H1 (cell line): ENCODE results near the gene FRRS1L. TPM values are rescaled to one million over a fixed set of nuclear protein-coding genes. Genes with fewer than 3 reads are reported as not detected.

Source experiments
- CTCF ChIA-PET: fragments of 300-600 bp; sonication (Branson Sonifier 250); formaldehyde crosslinking; loops from one replicate; lab custom pipeline; 2021; ENCODE audit not compliant: partially characterized antibody; lab: Charles Lee
- POLR2A ChIA-PET: fragments of 300-600 bp; sonication (Branson Sonifier 250); formaldehyde crosslinking; loops from one replicate; lab custom pipeline; 2021; ENCODE audit warnings: inconsistent platforms; ENCODE audit not compliant: partially characterized antibody; lab: Charles Lee
- DNase-seq, 2 experiments: peaks; one replicate each; pipeline versions ENCODE4 v3.0.0 to v3.0.0-alpha.2; 2010 to 2022; ENCODE audit warnings: low spot score in 2 of 2, low read depth in 1 of 2, mixed read lengths in 1 of 2
- FAIRE-seq: peaks from 2 replicates; lab custom pipeline; 2011; peaks lifted over from hg19 to GRCh38; lab: Jason Lieb, UNC
- H2AFZ ChIP-seq: 2 replicates; pipeline ENCODE4 v1.8.1; 2012; ENCODE audit warnings: low read length, inconsistent platforms
- H2AK5ac ChIP-seq: 2 replicates; pipeline ENCODE4 v1.6.1; 2013; ENCODE audit warnings: low read depth, low read length
- H2BK120ac ChIP-seq: replicated peaks from 2 replicates; pipeline ENCODE3; 2013; ENCODE audit warnings: low read depth, low read length, inconsistent platforms
- H2BK12ac ChIP-seq: 2 replicates; pipeline ENCODE4 v1.6.1; 2013; ENCODE audit warnings: low read depth, low read length
- H2BK15ac ChIP-seq: 2 replicates; pipeline ENCODE4 v1.6.1; 2013; ENCODE audit warnings: low read length
- H2BK20ac ChIP-seq: 2 replicates; pipeline ENCODE4 v1.6.1; 2013; ENCODE audit warnings: low read length
- H2BK5ac ChIP-seq: 2 replicates; pipeline ENCODE4 v1.6.1; 2013; ENCODE audit warnings: low read depth, low read length
- H3K14ac ChIP-seq: 2 replicates; pipeline ENCODE4 v1.6.1; 2013; ENCODE audit warnings: inconsistent platforms; ENCODE audit not compliant: insufficient read length
- H3K18ac ChIP-seq: 2 replicates; pipeline ENCODE4 v1.6.1; 2013; ENCODE audit warnings: low read length; ENCODE audit errors: extremely low read depth
- H3K23ac ChIP-seq: 2 replicates; pipeline ENCODE4 v1.6.1; 2013; ENCODE audit warnings: inconsistent platforms; ENCODE audit not compliant: insufficient read length
- H3K23me2 ChIP-seq: 2 replicates; pipeline ENCODE4 v1.6.1; 2013; ENCODE audit warnings: low read depth, low read length
- H3K27ac ChIP-seq: 2 replicates; pipeline ENCODE4 v1.6.1; 2011; ENCODE audit warnings: low read depth, low read length, inconsistent platforms
- H3K27me3 ChIP-seq, 4 experiments: replicated peaks in 1 of 4; 1 replicate in 1 of 4; 2 replicates in 3 of 4; pipeline versions ENCODE4 v1.6.1 to v1.8.1; 2011 to 2013; ENCODE audit warnings: low read length in 3 of 4, mild to moderate bottlenecking in 3 of 4, inconsistent platforms in 2 of 4, mixed read lengths in 2 of 4, moderate library complexity in 1 of 4; ENCODE audit not compliant: control insufficient read depth in 3 of 4, insufficient read depth in 3 of 4; ENCODE audit errors: extremely low read depth in 1 of 4
- H3K36me3 ChIP-seq, 4 experiments: 2 replicates each; pipeline versions ENCODE4 v1.6.1 to v1.8.1; 2011 to 2013; ENCODE audit warnings: mild to moderate bottlenecking in 4 of 4, low read length in 3 of 4, moderate library complexity in 2 of 4, control low read depth in 1 of 4, inconsistent platforms in 1 of 4; ENCODE audit not compliant: insufficient read depth in 4 of 4, control insufficient read depth in 2 of 4
- H3K4ac ChIP-seq: replicated peaks from 2 replicates; pipeline ENCODE3; 2013; ENCODE audit warnings: low read length, low read depth, mixed read lengths, inconsistent platforms; ENCODE audit not compliant: insufficient read length
- H3K4me1 ChIP-seq, 4 experiments: replicated peaks in 1 of 4; 1 replicate in 1 of 4; 2 replicates in 3 of 4; pipeline versions ENCODE4 v1.6.1 to v1.8.1; 2011 to 2013; ENCODE audit warnings: low read length in 3 of 4, inconsistent platforms in 2 of 4, mixed read lengths in 1 of 4; ENCODE audit not compliant: insufficient read depth in 4 of 4, control insufficient read depth in 3 of 4
- H3K4me2 ChIP-seq, 2 experiments: 2 replicates each; pipeline versions ENCODE4 v1.6.1 to v1.8.1; 2011 to 2013; ENCODE audit warnings: low read depth in 2 of 2, low read length in 2 of 2, control low read depth in 1 of 2, inconsistent platforms in 1 of 2, mild to moderate bottlenecking in 1 of 2; ENCODE audit not compliant: insufficient read depth in 1 of 2
- H3K4me3 ChIP-seq, 4 experiments: fragments of 200-600, 300-600 bp in 1 of 4; sonication (generic), shearing (Covaris generic), sonication (Bioruptor Twin) in 1 of 4; 2 replicates each; pipeline versions ENCODE4 v1.5.1 to v1.8.1; 2011 to 2016; ENCODE audit warnings: low read length in 4 of 4, low read depth in 3 of 4, control low read depth in 2 of 4, inconsistent platforms in 2 of 4, mild to moderate bottlenecking in 2 of 4, mixed read lengths in 1 of 4, moderate library complexity in 1 of 4; ENCODE audit not compliant: insufficient read depth in 2 of 4; ENCODE audit errors: extremely low read depth in 1 of 4
- H3K56ac ChIP-seq: replicated peaks from 2 replicates; pipeline ENCODE3; 2013; ENCODE audit warnings: low read depth, mild to moderate bottlenecking, mixed read lengths, low read length, inconsistent platforms; ENCODE audit not compliant: insufficient read length
- H3K79me1 ChIP-seq: 2 replicates; pipeline ENCODE4 v1.6.1; 2013; ENCODE audit warnings: low read depth, low read length, control low read depth
- H3K79me2 ChIP-seq, 2 experiments: 2 replicates each; pipeline versions ENCODE4 v1.6.1 to v1.8.1; 2012 to 2013; ENCODE audit warnings: low read length in 2 of 2, mild to moderate bottlenecking in 2 of 2, inconsistent platforms in 1 of 2; ENCODE audit not compliant: insufficient read depth in 2 of 2, control insufficient read depth in 1 of 2
- H3K9ac ChIP-seq, 4 experiments: replicated peaks in 1 of 4; 1 replicate in 1 of 4; 2 replicates in 3 of 4; pipeline versions ENCODE4 v1.6.1 to v1.8.1; 2011 to 2013; ENCODE audit warnings: low read depth in 3 of 4, low read length in 3 of 4, control low read depth in 2 of 4, mild to moderate bottlenecking in 2 of 4, moderate library complexity in 2 of 4, inconsistent platforms in 1 of 4; ENCODE audit errors: extremely low read depth in 1 of 4
- H3K9me3 ChIP-seq, 2 experiments: 2 replicates each; pipeline versions ENCODE4 v1.6.1 to v1.8.1; 2012 to 2013; ENCODE audit warnings: mild to moderate bottlenecking in 2 of 2, moderate library complexity in 2 of 2, control low read depth in 1 of 2, inconsistent platforms in 1 of 2, low read depth in 1 of 2, low read length in 1 of 2, mixed read lengths in 1 of 2; ENCODE audit not compliant: insufficient read depth in 2 of 2
- H4K20me1 ChIP-seq, 2 experiments: replicated peaks in 1 of 2; 2 replicates each; pipeline versions ENCODE3 to v1.8.1; 2011 to 2013; ENCODE audit warnings: inconsistent platforms in 2 of 2, low read length in 2 of 2, mild to moderate bottlenecking in 1 of 2; ENCODE audit not compliant: insufficient read depth in 2 of 2, control insufficient read depth in 1 of 2
- H4K5ac ChIP-seq: 2 replicates; pipeline ENCODE4 v1.6.1; 2013; ENCODE audit warnings: low read length, low read depth, mixed read lengths, inconsistent platforms; ENCODE audit not compliant: insufficient read length
- H4K8ac ChIP-seq: 2 replicates; pipeline ENCODE4 v1.8.0; 2013; ENCODE audit warnings: mild to moderate bottlenecking, moderate library complexity, low read length, inconsistent platforms; ENCODE audit not compliant: insufficient read depth; ENCODE audit errors: extremely low read depth
- H4K91ac ChIP-seq: replicated peaks from 2 replicates; pipeline ENCODE3; 2013; ENCODE audit warnings: low read length, mixed read lengths, inconsistent platforms; ENCODE audit not compliant: insufficient read length
- ATF3 ChIP-seq: IDR thresholded peaks from 2 replicates; pipeline ENCODE4 v1.6.1; 2011; ENCODE audit warnings: low read depth, mild to moderate bottlenecking, low read length; ENCODE audit not compliant: insufficient read depth
- BCL11A ChIP-seq, 2 experiments: IDR thresholded peaks; one replicate each; pipeline ENCODE4 v1.6.1; 2011; ENCODE audit warnings: low read depth in 2 of 2, low read length in 2 of 2, mild to moderate bottlenecking in 2 of 2
- BRCA1 ChIP-seq: IDR thresholded peaks from 2 replicates; pipeline ENCODE4 v1.6.1; 2012; ENCODE audit warnings: low read depth, low read length, improper control_type of control experiment
- POU5F1 ChIP-seq: IDR thresholded peaks from 2 replicates; pipeline ENCODE4 v1.6.1; 2011; ENCODE audit warnings: low read depth, mild to moderate bottlenecking, low read length, moderate library complexity
- RAD21 ChIP-seq, 2 experiments: IDR thresholded peaks in 1 of 2; conservative IDR thresholded peaks in 1 of 2; 2 replicates each; pipeline ENCODE4 v1.6.1; 2011; ENCODE audit warnings: low read depth in 2 of 2, low read length in 2 of 2, improper control_type of control experiment in 1 of 2, inconsistent platforms in 1 of 2, mild to moderate bottlenecking in 1 of 2, moderate library complexity in 1 of 2
- SAP30 ChIP-seq: fragments of 300-600 bp; sonication (generic); IDR thresholded peaks from 2 replicates; pipeline ENCODE4 v1.7.1; 2012; ENCODE audit warnings: low read length, moderate library complexity, mild to moderate bottlenecking, inconsistent platforms; ENCODE audit not compliant: insufficient read depth, insufficient replicate concordance
- SIRT6 ChIP-seq: IDR thresholded peaks from one replicate; pipeline ENCODE4 v1.7.1; 2012; ENCODE audit warnings: low read length, inconsistent platforms
- SP2 ChIP-seq: IDR thresholded peaks from 2 replicates; pipeline ENCODE4 v1.6.1; 2012; ENCODE audit warnings: mild to moderate bottlenecking, low read length, inconsistent platforms
- SRF ChIP-seq: IDR thresholded peaks from 2 replicates; pipeline ENCODE4 v1.6.1; 2011; ENCODE audit warnings: mild to moderate bottlenecking, low read depth, low read length, moderate library complexity
- TAF7 ChIP-seq: optimal IDR thresholded peaks from 2 replicates; pipeline ENCODE3; 2011; ENCODE audit warnings: low read depth, mild to moderate bottlenecking, inconsistent platforms, low read length, moderate library complexity, borderline replicate concordance
- TBP ChIP-seq: IDR thresholded peaks from 2 replicates; pipeline ENCODE4 v1.6.1; 2011; ENCODE audit warnings: low read depth, low read length, improper control_type of control experiment
- TEAD4 ChIP-seq: IDR thresholded peaks from 2 replicates; pipeline ENCODE4 v1.6.1; 2012; ENCODE audit warnings: low read depth, low read length, inconsistent platforms, mixed read lengths
- WGBS, 2 experiments: shearing (Covaris generic) in 1 of 2; methylation state at CpG; one replicate each; pipeline versions ENCODE4 v1.1.6 to v1.1.7; 2013 to 2015; ENCODE audit warnings: low lambda C conversion rate in 2 of 2, mixed read lengths in 2 of 2, inconsistent platforms in 1 of 2, low coverage in 1 of 2, missing lambda C conversion rate in 1 of 2; ENCODE audit not compliant: insufficient replicate concordance in 2 of 2, insufficient coverage in 1 of 2, insufficient read length in 1 of 2; ENCODE audit errors: extremely low coverage in 1 of 2, missing lambda C conversion rate in 1 of 2; 5-methylcytosine and 5-hydroxymethylcytosine counted together
- polyA plus RNA-seq, 7 experiments: library from polyadenylated mRNA; depleted of rRNA in 3 of 7; stranded (reverse) in 5 of 7; unstranded in 2 of 7; fragments of >200 nt in 5 of 7; fragments of 200-250 nt in 2 of 7; gene quantifications; 1 replicate in 5 of 7; 2 replicates in 1 of 7; 4 replicates in 1 of 7; pipeline versions ENCODE4 v1.2.1 to v1.2.3, GENCODE V29; 2011 to 2013; ENCODE audit warnings: missing spikeins in 2 of 7, mixed read lengths in 2 of 7
- total RNA-seq: library from RNA; stranded (reverse); fragmentation: NEBNext Ultra II Directional; extraction: Animal tissue kit (Norgen Biotek cat#: 25700); gene quantifications from 2 replicates; pipeline ENCODE4 v1.2.1, GENCODE V29; 2021

The FRRS1L gene
- total and polyA plus RNA-seq, 2 of the 8 experiments (the other 6 are each of a cell fraction or from before 2014, with no cell fraction given) = 1.0 to 2.2 TPM

- no peak overlapping the region for H2AK5ac ChIP-seq
- no peak overlapping the region for H2BK5ac ChIP-seq
- H3K36me3 ChIP-seq = no peaks in the 10 kb centered on the region; a peak in 1 of 8 replicates
- H3K79me1 ChIP-seq = no peaks in the 10 kb centered on the region
- no peak overlapping the region for H3K4me3 ChIP-seq
- H3K4me2 ChIP-seq = no peak overlapping the region
- no peaks in the 10 kb centered on the region for H3K79me2 ChIP-seq
- no peak overlapping the region for H2AFZ ChIP-seq
- no peak overlapping the region for H2BK120ac ChIP-seq
- no peak overlapping the region for H4K8ac ChIP-seq
- TF ChIP-seq BRCA1 = no peak
- TF ChIP-seq BCL11A (IDR thresholded peaks at IDR 0.05; ENCODE audit: low read depth in 2 of 2, low read length in 2 of 2) = no peak
- TF ChIP-seq SAP30 = no peak
- TF ChIP-seq POU5F1 = no peak
- no peak for TF ChIP-seq SRF
- TF ChIP-seq RAD21 (IDR thresholded peaks at IDR 0.05 in 1 of 2, conservative IDR thresholded peaks at IDR 0.05 in 1 of 2; ENCODE audit: low read depth in 2 of 2, low read length in 2 of 2) = no peak
- TF ChIP-seq SP2 = no peak
- no peak for TF ChIP-seq TAF7
- no peak for TF ChIP-seq SIRT6
- TF ChIP-seq ATF3 = no peak
- no peak for TF ChIP-seq TEAD4
- TF ChIP-seq TBP = no peak
- 85% methylated on average over 1 of the region's 1 CpG; no CpG with 5 or more reads in 1 of the 2 experiments for WGBS, 2 experiments
- H3K4me1 ChIP-seq = peaks cover 0 to 2% (median 0%) of the 10 kb centered on the region in 4 experiments; a peak in 2 of 7 replicates
- FAIRE-seq (no peak), DNase-seq (no peak)
- H3K9ac ChIP-seq = no peak overlapping the region
- no peak overlapping the region for H4K91ac ChIP-seq
- no peak overlapping the region for H3K4ac ChIP-seq
- H2BK20ac ChIP-seq = no peak overlapping the region
- H2BK15ac ChIP-seq = no peak overlapping the region
- H3K56ac ChIP-seq = no peak overlapping the region
- no peak overlapping the region for H3K14ac ChIP-seq
- CTCF ChIA-PET = interaction anchor here (3.0 kb wide), 1 partner anchor 20 kb away, joined by 12 read pairs; no protein-coding TSS in a partner anchor
- no peak overlapping the region for H3K23ac ChIP-seq
- no peak overlapping the region for H4K5ac ChIP-seq
- no peak overlapping the region for H3K27ac ChIP-seq
- H4K20me1 ChIP-seq = no peaks in the 10 kb centered on the region
- peaks cover 6 to 23% (median 18%) of the 10 kb centered on the region in 4 experiments for H3K27me3 ChIP-seq
- POLR2A ChIA-PET = no interaction called here
- H3K9me3 ChIP-seq = peaks cover 6% of the 10 kb centered on the region in 2 experiments; a peak in 3 of 4 replicates
- H3K23me2 ChIP-seq = peaks cover 6% of the 10 kb centered on the region; the same call in 1 of the 2 replicates
- H2BK12ac ChIP-seq = no peak overlapping the region
- no peak overlapping the region for H3K18ac ChIP-seq
Measured at GRCh38 chr9:109163194-109163593, 3.9 kb downstream of the FRRS1L start.
